SU-DHL-6 (cell line): ENCODE data around the gene ZNF345.
A peak's percentile ranks its signal among the peaks of the same experiment; 100 is the strongest.

ENCODE experiments used
- H2AFZ ChIP-seq: fragments of 200-600 bp; sonication (generic); 2 replicates; pipeline ENCODE4 v1.6.1; 2014; ENCODE audit warnings: low read depth, mild to moderate bottlenecking, moderate library complexity, mixed read lengths, antibody characterized with exemption, low read length; ENCODE audit not compliant: severe bottlenecking
- H3F3A ChIP-seq: fragments of 200-600 bp; shearing (Covaris generic); 2 replicates; pipeline ENCODE4 v1.6.0; 2016; ENCODE audit warnings: antibody characterized with exemption, mild to moderate bottlenecking; ENCODE audit not compliant: insufficient read depth
- H3K27ac ChIP-seq: fragments of 200-600 bp; sonication (generic); 2 replicates; pipeline ENCODE4 v1.5.1; 2016; ENCODE audit warnings: low read depth, mild to moderate bottlenecking, low read length, moderate library complexity, mixed read lengths
- H3K27me3 ChIP-seq: fragments of 200-600 bp; sonication (generic), shearing (Covaris generic); 2 replicates; pipeline ENCODE4 v1.6.0; 2014; ENCODE audit warnings: mild to moderate bottlenecking, low read length
- H3K36me3 ChIP-seq: fragments of 200-600 bp; sonication (generic); 2 replicates; pipeline ENCODE4 v1.6.1; 2014; ENCODE audit warnings: mild to moderate bottlenecking, low read length, mixed read lengths
- H3K4me2 ChIP-seq: fragments of 300-600, 200-600 bp; shearing (Covaris generic), sonication (generic); 2 replicates; pipeline ENCODE4 v1.6.0; 2014; ENCODE audit warnings: low read length, low read depth, mild to moderate bottlenecking; ENCODE audit not compliant: poor library complexity, severe bottlenecking
- H3K4me3 ChIP-seq: fragments of 200-600 bp; sonication (generic); 2 replicates; pipeline ENCODE4 v1.5.1; 2014; ENCODE audit warnings: antibody characterized with exemption, low read length, mild to moderate bottlenecking, mixed read lengths; ENCODE audit not compliant: insufficient read depth, poor library complexity, severe bottlenecking
- H3K79me2 ChIP-seq: fragments of 200-600 bp; sonication (generic); 2 replicates; pipeline ENCODE4 v1.6.1; 2014; ENCODE audit warnings: mild to moderate bottlenecking, low read length, moderate library complexity; ENCODE audit not compliant: insufficient read depth
- H3K9ac ChIP-seq: fragments of 200-600 bp; sonication (generic); 2 replicates; pipeline ENCODE4 v1.7.0; 2014; ENCODE audit warnings: mild to moderate bottlenecking, low read length
- H3K9me2 ChIP-seq: fragments of 200-600 bp; sonication (generic); replicated peaks from 2 replicates; pipeline ENCODE4 v1.6.1; 2014; ENCODE audit warnings: low read length; ENCODE audit not compliant: insufficient read depth
- H3K9me3 ChIP-seq: fragments of 200-600 bp; sonication (generic); 2 replicates; pipeline ENCODE4 v1.6.1; 2014; ENCODE audit warnings: low read length, mixed read lengths; ENCODE audit not compliant: insufficient read depth
- H4K20me1 ChIP-seq: fragments of 200-600 bp; sonication (generic); 2 replicates; pipeline ENCODE4 v1.6.1; 2014; ENCODE audit warnings: low read depth, mild to moderate bottlenecking, antibody characterized with exemption, low read length, moderate library complexity, mixed read lengths
- EZH2phosphoT487 ChIP-seq: fragments of 200-600 bp; sonication (generic), shearing (Covaris generic); conservative IDR thresholded peaks from 2 replicates; pipeline ENCODE4 v1.6.1; 2018; ENCODE audit warnings: mild to moderate bottlenecking, antibody characterized with exemption, low read length, moderate library complexity, mixed read lengths
- TF ChIP-seq, protein P1 (sequence below): fragments of 200-600 bp; sonication (generic); IDR thresholded peaks from one replicate; pipeline ENCODE4 v1.5.1; 2017; ENCODE audit warnings: antibody characterized with exemption, mild to moderate bottlenecking, low read length, moderate library complexity; ENCODE audit not compliant: insufficient read depth, poor library complexity, severe bottlenecking

The ZNF345 gene

DNA sequence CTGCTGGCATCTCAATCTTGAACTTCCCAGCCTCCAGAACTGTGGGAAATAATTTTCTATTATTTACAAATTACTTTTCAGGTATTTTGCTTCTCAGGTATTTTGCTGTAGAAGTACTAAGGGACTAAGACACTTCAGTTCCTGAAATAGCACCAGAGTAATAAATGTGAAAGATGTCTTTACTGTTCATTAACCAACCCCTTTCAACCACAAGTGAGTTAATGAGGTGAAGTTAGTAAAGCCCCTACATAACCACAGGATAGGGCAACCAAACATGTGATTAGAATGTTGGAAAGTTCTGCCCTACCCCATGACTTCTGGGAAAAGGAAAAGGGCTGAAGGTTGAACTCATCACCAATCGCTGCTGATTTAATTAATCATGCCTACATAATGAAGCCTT is 2.7 kb upstream of the ZNF345 start:
- Histone ChIP-seq H3K9ac (no peak overlapping the region), H3K4me3 (no peak overlapping the region), H3K27ac (no peak overlapping the region), H2AFZ (no peak overlapping the region), H3F3A (no peaks in the 10 kb centered on the region), H3K36me3 (peaks cover 6% of the 10 kb centered on the region; the same call in 1 of the 2 replicates), H3K9me3 (no peaks in the 10 kb centered on the region), H3K27me3 (no peaks in the 10 kb centered on the region), H4K20me1 (no peaks in the 10 kb centered on the region), H3K9me2 (no peaks in the 10 kb centered on the region), H3K79me2 (peaks cover 16% of the 10 kb centered on the region; the same call in 1 of the 2 replicates), H3K4me2 (no peak overlapping the region)
- TF ChIP-seq, protein P1, sequence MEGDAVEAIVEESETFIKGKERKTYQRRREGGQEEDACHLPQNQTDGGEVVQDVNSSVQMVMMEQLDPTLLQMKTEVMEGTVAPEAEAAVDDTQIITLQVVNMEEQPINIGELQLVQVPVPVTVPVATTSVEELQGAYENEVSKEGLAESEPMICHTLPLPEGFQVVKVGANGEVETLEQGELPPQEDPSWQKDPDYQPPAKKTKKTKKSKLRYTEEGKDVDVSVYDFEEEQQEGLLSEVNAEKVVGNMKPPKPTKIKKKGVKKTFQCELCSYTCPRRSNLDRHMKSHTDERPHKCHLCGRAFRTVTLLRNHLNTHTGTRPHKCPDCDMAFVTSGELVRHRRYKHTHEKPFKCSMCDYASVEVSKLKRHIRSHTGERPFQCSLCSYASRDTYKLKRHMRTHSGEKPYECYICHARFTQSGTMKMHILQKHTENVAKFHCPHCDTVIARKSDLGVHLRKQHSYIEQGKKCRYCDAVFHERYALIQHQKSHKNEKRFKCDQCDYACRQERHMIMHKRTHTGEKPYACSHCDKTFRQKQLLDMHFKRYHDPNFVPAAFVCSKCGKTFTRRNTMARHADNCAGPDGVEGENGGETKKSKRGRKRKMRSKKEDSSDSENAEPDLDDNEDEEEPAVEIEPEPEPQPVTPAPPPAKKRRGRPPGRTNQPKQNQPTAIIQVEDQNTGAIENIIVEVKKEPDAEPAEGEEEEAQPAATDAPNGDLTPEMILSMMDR, result no peak
- no peak for TF ChIP-seq EZH2phosphoT487

DNA sequence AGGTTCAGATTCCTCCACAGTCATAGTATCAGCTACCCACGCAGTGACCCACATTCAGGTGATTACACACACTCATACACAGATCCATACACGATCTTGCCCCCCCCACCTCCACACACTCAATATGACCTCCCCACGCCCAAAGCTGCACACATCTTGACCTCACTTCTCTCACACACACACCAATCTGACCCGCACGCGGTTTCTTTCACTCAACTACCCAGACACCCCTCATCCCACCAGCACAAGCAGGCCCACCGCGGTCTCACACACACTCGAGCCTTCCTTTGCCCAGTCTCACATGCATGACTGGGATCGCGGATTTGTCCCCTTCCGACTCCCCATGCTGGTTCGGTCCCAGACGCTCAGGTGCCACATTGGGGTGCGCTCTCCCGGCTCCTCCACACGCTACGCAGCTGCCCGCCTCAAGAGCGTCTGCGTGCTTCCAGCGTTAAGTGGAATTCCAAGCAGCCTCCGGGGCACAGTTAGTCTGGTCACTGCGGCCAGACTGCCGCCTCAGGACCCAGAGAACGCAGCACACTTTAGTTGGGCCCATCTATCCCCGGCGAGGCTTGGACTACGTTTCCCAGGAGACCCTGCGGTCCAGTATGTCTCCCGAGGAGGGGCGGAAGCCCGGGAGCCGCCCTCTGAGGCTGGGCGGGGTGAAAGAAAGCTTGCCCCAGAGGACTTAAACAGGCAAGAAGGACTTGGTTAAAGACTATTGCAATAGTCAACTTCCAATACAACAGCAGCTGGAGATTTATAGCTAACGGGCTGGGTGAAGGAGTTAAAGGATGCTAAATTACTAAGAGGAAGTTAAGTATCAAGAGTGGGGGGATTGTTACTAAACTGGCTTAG is 746 bp upstream of the ZNF345 start:
- H3K4me2 ChIP-seq, result peak overlapping the region; percentile 75

DNA sequence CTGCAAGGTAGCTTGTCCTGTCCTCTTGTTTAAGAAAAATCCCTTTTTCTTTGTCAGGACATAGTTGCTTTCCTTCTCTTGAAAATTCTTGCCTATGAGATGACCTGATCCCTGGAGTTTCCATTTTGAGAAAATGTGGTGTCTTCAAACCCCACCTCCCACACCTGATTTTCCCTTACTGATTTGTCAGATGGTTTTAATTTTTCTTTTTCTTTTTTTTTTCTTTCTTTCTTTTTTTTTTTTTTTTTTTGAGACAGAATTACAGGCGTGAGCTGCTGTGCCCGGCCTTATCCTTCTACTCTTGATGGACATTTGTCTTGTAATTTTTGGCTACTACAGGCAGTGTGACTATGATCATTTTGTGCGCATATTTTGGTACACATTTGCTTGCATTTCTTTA is 1.2 kb downstream of the ZNF345 start:
- Histone ChIP-seq H3K4me2 (peak overlapping the region; percentile 75), H4K20me1 (no peaks in the 10 kb centered on the region), H3F3A (no peaks in the 10 kb centered on the region), H3K9me3 (no peaks in the 10 kb centered on the region), H3K4me3 (peak overlapping the region; percentile 88), H3K79me2 (peaks cover 16% of the 10 kb centered on the region; the same call in 1 of the 2 replicates), H3K9ac (no peak overlapping the region), H3K27me3 (no peaks in the 10 kb centered on the region), H2AFZ (no peak overlapping the region), H3K27ac (no peak overlapping the region), H3K36me3 (peaks cover 16% of the 10 kb centered on the region), H3K9me2 (no peaks in the 10 kb centered on the region)
- TF ChIP-seq, protein P1, result no peak
- no peak for TF ChIP-seq EZH2phosphoT487

More for the DNA sequence above, 746 bp upstream of the ZNF345 start:
- Histone ChIP-seq H3K27me3 (no peaks in the 10 kb centered on the region), H3K4me3 (peak overlapping the region; percentile 88), H3K36me3 (peaks cover 6% of the 10 kb centered on the region; the same call in 1 of the 2 replicates), H3K79me2 (peaks cover 16% of the 10 kb centered on the region; the same call in 1 of the 2 replicates), H3K9me2 (no peaks in the 10 kb centered on the region), H2AFZ (peak overlapping the region; percentile 90), H3K27ac (peak overlapping the region; percentile 36; the same call in 1 of the 2 replicates), H3K9ac (peak overlapping the region; percentile 69), H3F3A (no peaks in the 10 kb centered on the region), H4K20me1 (no peaks in the 10 kb centered on the region), H3K9me3 (no peaks in the 10 kb centered on the region)
- TF ChIP-seq, protein P1, result no peak
- TF ChIP-seq EZH2phosphoT487, result no peak
